Activated T-cell treated with anti-CD3 and anti-CD28 coated beads for 1 hour (primary cell): ENCODE results near the gene NCAM1.

Experiments used
- DNase-seq: peaks from one replicate; pipeline ENCODE4 v3.0.0-alpha.2; 2020; ENCODE audit warnings: low read depth

NCAM1 gene

GRCh38 chr11:113203141-113203753 is 242.0 kb downstream of the NCAM1 start:
- no peak for DNase-seq

GRCh38 chr11:113204280-113204679 is 243.1 kb downstream of the NCAM1 start:
- DNase-seq = no peak

- DNase-seq = no peak
These were observed 252.3 kb downstream of the NCAM1 start for GRCh38 chr11:113213549-113213948.

GRCh38 chr11:113222241-113222640 is 261.0 kb downstream of the NCAM1 start:
- DNase-seq = no peak

- no peak for DNase-seq
These were observed 273.7 kb downstream of the NCAM1 start for GRCh38 chr11:113234888-113235287.

GRCh38 chr11:113237261-113237660 is 276.0 kb downstream of the NCAM1 start:
- DNase-seq = no peak

- no peak for DNase-seq
These were observed 277.5 kb downstream of the NCAM1 start for GRCh38 chr11:113238721-113239120.

GRCh38 chr11:113240389-113240788 is 279.2 kb downstream of the NCAM1 start:
- DNase-seq = no peak

- DNase-seq = no peak
These were observed 279.8 kb downstream of the NCAM1 start for GRCh38 chr11:113240790-113241635.

GRCh38 chr11:113241636-113242054 is 280.4 kb downstream of the NCAM1 start:
- DNase-seq = no peak

- no peak for DNase-seq
These were observed 280.8 kb downstream of the NCAM1 start for GRCh38 chr11:113242060-113242459.

- DNase-seq = no peak
These were observed 281.7 kb downstream of the NCAM1 start for GRCh38 chr11:113242767-113243397.

- DNase-seq = no peak
These were observed 282.5 kb downstream of the NCAM1 start for GRCh38 chr11:113243696-113244095.

GRCh38 chr11:113245216-113245615 is 284.0 kb downstream of the NCAM1 start:
- no peak for DNase-seq

- no peak for DNase-seq
These were observed 286.0 kb downstream of the NCAM1 start for GRCh38 chr11:113247221-113247620.

- DNase-seq = no peak
These were observed 286.7 kb downstream of the NCAM1 start for GRCh38 chr11:113247966-113248365.

GRCh38 chr11:113248702-113249490 is 287.7 kb downstream of the NCAM1 start:
- DNase-seq = no peak

- DNase-seq = no peak
These were observed 288.2 kb downstream of the NCAM1 start for GRCh38 chr11:113249491-113249763.

- no peak for DNase-seq
These were observed 288.6 kb downstream of the NCAM1 start for GRCh38 chr11:113249786-113250185.

GRCh38 chr11:113251281-113251680 is 290.1 kb downstream of the NCAM1 start:
- DNase-seq = no peak

- DNase-seq = no peak
These were observed 292.2 kb downstream of the NCAM1 start for GRCh38 chr11:113253406-113253805.

GRCh38 chr11:113255096-113255495 is 293.9 kb downstream of the NCAM1 start:
- no peak for DNase-seq

- DNase-seq = no peak
These were observed 294.5 kb downstream of the NCAM1 start for GRCh38 chr11:113255741-113256140.
